DND-41 (cell line): ENCODE data around the gene VAC14.

ENCODE experiments used
- CTCF ChIP-seq: IDR thresholded peaks from 2 replicates; pipeline ENCODE4 v1.5.1; 2012; ENCODE audit warnings: borderline replicate concordance, low read length, moderate library complexity, mild to moderate bottlenecking; ENCODE audit not compliant: poor library complexity, severe bottlenecking; ENCODE audit errors: extremely low read depth
- EZH2 ChIP-seq: IDR thresholded peaks from 3 replicates; pipeline ENCODE4 v1.6.1; 2012; ENCODE audit warnings: borderline replicate concordance, low read depth, mild to moderate bottlenecking, moderate library complexity, low read length, inconsistent platforms; ENCODE audit not compliant: severe bottlenecking

- TF ChIP-seq CTCF: no peak
- TF ChIP-seq EZH2: no peak
Observed at GRCh38 chr16:70739389-70739788, 61.6 kb downstream of the VAC14 start.
